Posterior vena cava (tissue), 2 donors: ENCODE data around the gene ANKRD13B. TPM values are rescaled to one million over a fixed set of nuclear protein-coding genes. Genes with fewer than 3 reads are reported as not detected.
A peak's percentile ranks its signal among the peaks of the same experiment; 100 is the strongest.
"Not testable (repeated sequence)": the region's sequence is repeated elsewhere in the genome, so short reads cannot be mapped to it uniquely, and the experiment has no call there.

Experiments used
- DNase-seq: peaks from one replicate; pipeline ENCODE4 v3.0.0-alpha.2; 2020; ENCODE audit warnings: low spot score
- intact Hi-C, 2 donors: fragments of 100-400 bp; cut with DNase I; formaldehyde crosslinking; loops; one replicate each; pipeline versions ENCODE4 v1.14.1 to v1.14.2; 2022 to 2023
- total RNA-seq, 2 donors: library from RNA; stranded (reverse); fragmentation: NEBNext Ultra II Directional; extraction: Animal tissue kit (Norgen Biotek cat#: 25700); gene quantifications; one replicate each; pipeline ENCODE4 v1.2.1, GENCODE V29; 2021
- donor health status: DM: yes; HTN: yes; CAD: no.
- donor health status: DM: yes; HTN: yes; CAD: no.

The ANKRD13B gene
- total RNA-seq, 2 donors from 2014 or later, result 11.2 to 11.5 TPM

DNA sequence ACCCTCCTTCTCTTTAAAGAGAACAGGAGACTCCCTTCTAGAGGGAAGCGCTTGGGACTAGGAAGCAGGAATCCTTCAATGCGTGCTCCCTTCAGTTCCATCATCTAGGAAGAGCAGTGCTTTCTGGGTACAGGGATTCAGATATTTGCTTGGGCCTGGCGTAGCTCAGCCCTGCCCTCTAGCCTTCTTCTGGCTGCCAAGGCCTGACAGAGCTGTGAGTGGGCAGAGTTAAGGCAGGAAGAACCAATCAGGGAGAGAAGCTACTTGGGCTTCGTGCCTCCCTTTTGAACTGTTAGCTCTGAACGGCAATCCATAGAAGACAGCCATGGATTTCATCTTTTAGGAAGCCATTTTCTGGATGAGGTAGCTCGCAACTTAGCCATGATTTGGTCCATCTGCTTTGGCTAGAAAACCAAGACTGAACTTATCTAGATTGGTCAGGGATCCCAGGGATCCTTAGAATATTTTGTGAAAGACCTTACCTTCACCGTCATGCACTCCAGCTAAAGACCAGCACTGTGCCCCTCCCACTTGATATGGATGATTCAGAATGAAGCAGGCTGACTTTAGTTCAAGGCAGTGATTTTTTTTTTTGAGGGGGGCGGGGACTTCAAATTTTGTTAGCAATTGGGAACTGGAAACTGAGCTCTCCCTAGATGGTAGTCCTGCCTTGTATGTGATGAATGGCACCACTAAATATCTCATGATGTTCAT is 32.3 kb downstream of the ANKRD13B start:
- DNase-seq, result no peak
- intact Hi-C loops, result loop anchor here in 1 of 2 donors (10.0 kb wide), 1 partner anchor 150 kb away; no protein-coding TSS in a partner anchor

DNA sequence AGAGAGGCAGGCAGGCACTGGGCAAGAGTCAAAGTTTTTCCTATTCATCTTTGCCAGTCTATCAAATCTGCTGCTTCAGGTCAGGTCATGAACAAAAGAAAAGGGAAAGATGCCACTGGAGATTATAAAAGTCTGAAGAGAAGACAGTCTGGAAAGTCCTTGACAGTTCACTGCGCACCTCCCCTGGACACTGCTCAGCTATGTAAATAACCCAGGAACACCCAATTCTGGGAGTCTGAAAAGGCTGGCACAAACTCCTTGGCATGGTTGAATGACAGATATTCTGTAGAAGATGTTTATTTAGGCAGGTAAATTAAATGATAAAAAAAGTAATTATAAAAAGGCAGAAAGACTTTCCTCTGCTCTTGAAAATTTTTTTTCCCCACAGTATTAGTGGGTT is 35.0 kb downstream of the ANKRD13B start:
- intact Hi-C loops, result loop anchor here in 1 of 2 donors (10.0 kb wide), 1 partner anchor 147 kb away; no protein-coding TSS in a partner anchor
- no peak for DNase-seq

DNA sequence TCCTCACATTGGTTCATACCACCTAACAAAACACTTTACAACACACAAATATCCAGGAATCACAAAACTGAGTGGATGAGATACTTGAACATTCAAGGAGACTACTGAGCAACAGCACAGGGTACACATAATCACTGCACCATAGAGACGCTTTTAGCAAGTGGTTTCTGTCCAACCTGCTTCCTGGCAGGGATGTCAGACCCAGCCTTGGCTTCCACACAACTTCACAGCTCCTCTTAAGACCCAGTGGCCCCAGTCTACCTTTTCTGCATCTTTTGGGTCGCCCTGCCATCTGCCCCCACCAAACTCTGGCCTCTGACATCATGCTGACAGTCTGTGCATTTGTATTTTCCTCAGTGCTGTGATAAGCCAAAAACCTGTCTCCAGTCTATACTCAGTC is 35.7 kb downstream of the ANKRD13B start:
- DNase-seq, result no peak
- intact Hi-C loops, result loop anchor here in 1 of 2 donors (10.0 kb wide), 1 partner anchor 146 kb away; no protein-coding TSS in a partner anchor

DNA sequence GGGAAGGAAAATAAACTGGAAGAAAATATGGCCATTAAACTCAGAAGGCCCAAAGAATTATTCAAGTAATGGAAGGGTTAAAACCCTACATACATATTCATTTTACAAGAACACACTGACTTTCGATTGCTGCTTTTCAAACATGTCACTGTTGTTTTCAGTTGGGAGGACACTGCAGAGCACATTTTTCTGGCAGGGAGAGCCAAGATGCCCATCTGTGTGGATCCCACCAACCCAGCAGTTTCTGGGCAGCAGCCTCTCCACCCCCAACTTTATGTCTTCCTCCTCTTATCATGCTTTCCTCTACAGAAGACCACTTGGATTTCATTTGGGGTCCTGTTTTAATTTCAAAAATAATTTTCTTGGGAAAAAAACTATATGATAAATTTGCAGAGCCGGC is 36.9 kb downstream of the ANKRD13B start:
- intact Hi-C loops, result loop anchor here (10.0 kb wide), 1 partner anchor 145 kb away; no protein-coding TSS in a partner anchor
- no peak for DNase-seq

DNA sequence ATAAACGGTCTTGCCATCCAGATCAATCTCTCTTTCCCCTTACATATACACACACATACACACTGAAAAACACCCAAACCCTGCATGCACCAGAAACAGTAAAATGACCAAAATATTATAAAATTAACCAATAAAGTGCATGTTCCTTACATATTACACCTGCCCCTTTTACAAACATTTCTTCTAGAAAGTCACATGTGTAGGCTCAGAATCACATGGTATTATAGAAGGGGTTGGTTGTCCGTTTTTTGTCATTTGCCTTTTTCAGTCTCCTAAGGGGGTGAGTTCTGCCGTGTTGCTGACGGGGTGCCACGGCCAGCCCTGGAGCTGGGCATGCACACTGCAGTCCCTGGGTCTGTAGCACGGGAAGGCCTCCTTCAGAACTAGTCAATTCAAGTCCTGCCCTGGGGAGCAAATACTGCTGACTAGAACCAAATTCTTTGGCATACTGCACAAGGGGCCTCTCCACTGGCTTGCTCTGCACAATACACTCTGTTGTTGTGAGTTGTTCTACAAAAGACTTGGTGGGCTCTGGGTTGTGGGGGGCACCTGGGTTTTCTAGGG is 37.8 kb downstream of the ANKRD13B start:
- intact Hi-C loops, result loop anchor here in 1 of 2 donors (10.0 kb wide), 1 partner anchor 144 kb away; no protein-coding TSS in a partner anchor
- no peak for DNase-seq

DNA sequence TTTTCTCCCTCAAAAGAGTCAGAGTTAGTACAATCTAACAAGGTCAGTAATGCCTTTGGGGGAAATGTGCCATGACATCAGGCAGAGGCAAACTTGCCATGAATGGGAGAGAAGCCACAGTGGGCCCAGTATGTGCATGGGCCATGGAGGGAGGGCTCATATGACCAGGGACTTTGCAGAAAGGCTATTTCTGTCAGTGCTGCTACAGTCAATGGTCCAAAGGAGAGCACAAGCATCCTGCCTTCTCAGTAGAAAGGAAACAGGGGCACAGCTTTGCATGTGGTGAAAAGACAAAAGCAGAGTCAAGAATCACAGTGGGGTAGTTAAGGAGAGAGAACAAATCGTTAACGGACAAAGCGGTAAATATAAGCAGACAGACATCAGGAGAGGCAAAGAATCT is 41.0 kb downstream of the ANKRD13B start:
- intact Hi-C loops, result loop anchor here in 1 of 2 donors (10.0 kb wide), 1 partner anchor 141 kb away; no protein-coding TSS in a partner anchor
- DNase-seq, result no peak

DNA sequence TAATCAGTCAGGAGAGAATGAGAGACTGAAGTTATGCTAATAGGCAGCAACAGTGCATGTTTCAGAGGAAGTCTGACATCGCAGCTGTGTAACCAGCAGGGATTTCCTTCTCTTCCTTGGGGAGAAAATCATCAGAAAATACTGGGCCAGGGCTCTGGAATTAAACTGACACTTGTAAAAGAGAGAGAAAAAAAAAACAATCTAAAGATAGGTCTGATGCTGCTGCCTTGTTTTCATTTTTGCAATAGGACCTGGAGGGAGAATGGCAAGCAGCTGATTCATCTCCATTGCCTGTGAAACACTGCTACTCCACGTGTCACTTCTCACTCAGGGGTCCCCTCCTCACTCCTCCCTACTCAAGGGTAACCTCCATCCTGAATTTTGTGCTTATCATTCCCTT is 47.5 kb downstream of the ANKRD13B start:
- DNase-seq, result no peak
- intact Hi-C loops, result no loop called here

DNA sequence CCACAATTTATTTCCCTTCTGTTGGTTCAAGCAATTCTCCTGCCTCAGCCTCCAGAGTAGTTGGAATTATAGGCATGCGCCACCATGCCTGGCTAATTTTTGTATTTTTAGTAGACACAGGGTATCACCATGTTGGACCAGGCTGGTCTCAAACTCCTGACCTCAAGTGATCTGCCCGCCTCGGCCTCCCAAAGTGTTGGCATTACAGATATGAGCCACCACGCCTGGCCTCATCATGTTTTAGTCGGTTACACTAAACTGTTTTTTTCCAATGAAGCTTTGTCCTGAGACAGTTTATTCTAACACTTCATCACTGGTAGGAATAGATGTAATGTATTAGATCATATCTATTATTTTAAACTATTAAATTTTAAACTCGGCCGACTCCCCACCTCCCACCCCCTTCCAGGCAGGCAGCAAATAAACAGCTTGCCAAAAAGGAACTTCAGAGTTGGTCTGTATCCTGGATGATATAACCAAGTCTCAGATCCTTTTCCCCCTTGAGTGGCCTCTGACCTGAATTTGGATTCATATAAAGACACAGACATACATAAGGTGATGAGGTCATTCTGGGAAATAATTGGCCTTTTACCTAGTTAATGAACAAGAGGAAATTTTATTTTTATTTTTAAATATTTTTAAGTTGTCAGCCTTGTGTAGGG is 48.2 kb downstream of the ANKRD13B start:
- intact Hi-C loops, result no loop called here
- no peak for DNase-seq

DNA sequence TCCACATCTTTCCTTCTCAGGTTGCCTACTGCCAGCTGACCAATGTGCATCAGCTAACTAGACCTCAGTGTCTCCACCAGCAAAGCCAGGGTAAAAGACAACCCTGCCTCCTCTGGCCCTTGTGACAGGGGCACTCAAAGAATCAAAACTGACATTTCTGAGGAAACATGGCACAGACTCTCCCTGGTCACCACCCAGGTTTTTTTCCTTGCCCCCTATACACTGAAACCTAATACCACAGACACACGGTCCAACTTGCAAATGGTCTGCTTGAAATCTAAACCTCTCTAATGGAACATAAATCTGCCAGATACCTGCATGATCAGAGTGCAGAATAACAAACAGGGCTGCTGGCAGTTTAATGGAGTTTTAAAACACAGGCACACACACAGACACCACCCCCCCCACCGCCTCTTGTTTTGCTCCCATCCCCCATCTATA is 49.3 kb downstream of the ANKRD13B start:
- intact Hi-C loops, result no loop called here
- no peak for DNase-seq

DNA sequence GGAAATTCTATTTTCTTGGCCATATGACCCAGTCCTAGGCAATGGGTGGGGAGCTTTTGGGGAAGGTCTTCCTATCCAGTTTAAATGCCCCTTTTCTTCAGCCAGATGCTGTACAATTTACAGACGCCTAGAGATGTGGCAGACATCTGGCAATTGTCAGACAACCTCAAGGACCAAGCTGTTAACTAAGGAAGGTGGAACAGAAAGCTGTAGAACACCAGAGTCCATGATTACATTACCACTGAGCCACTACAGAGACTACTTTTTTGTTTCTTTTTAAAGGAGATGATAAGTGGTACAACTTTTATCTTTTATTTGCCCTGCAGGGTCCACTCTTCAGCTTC is 50.9 kb downstream of the ANKRD13B start:
- no peak for DNase-seq
- intact Hi-C loops, result no loop called here

DNA sequence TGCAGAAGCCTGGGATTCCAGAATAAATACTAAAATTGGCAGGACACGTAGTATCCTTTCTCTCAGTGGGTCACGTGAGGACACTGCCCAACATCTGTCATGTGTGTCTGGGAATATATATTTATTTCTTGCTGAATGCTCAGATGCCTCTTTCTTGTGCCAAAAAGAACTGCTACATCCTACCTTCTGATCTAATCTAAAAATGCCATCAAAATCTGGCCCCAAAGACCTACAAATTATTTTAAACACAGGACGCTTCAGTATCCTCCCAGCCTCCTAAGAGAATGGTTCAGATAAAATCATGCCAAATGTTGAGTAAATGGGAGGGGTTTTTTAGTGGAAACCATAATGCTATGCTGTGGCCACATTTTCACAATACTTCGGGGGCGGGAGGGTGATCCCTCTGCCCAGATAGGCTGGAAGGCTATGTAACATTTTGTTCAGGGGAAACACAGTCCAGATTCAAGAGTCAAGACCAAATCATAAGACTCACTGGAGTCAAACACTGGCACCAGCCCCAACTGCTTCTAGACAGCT is 52.7 kb downstream of the ANKRD13B start:
- peak; percentile 91 for DNase-seq
- intact Hi-C loops, result loop anchor here in 1 of 2 donors (5.0 kb wide), 1 partner anchor 132 kb away; no protein-coding TSS in a partner anchor

DNA sequence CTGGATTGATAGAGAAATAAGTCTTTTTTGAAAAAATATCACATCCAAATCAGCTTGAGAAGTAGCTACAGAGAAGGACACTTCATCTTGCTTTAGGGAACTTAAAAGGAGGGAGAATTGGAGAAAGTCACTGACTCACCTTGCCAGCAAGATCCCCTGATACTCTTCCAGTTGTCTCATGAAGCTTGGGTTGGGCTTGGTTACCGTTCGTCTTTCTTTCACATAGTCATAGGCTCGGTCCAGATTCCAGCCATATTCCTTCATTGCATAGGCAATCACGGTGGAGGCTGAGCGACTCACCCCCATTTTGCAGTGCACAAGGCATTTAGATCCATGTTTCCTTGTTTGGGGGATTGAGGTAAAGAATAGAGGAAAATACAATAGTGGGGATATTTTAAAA is 55.1 kb downstream of the ANKRD13B start:
- intact Hi-C loops, result loop anchor here in 1 of 2 donors (5.0 kb wide), 1 partner anchor 129 kb away; no protein-coding TSS in a partner anchor
- no peak for DNase-seq

DNA sequence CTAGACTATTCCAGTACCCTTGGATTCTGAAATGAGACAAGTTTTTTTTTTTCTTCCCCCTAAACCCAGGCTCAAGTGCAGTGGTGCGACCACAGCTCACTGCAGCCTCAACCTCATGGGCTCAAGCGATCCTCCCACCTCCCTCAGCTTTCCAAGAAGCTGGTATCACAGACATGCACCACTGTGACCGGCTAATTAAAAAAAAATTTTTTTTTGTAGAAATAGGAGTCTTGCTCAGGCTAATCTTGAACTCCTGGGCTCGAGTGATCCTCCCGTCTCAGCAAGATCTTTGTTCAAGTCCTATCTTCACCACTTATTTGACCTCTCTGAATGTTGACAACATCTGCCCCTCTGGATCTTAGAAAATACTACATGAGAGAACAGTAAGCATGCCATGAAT is 56.4 kb downstream of the ANKRD13B start:
- intact Hi-C loops, result loop anchor here in 1 of 2 donors (5.0 kb wide), 1 partner anchor 128 kb away; no protein-coding TSS in a partner anchor

DNA sequence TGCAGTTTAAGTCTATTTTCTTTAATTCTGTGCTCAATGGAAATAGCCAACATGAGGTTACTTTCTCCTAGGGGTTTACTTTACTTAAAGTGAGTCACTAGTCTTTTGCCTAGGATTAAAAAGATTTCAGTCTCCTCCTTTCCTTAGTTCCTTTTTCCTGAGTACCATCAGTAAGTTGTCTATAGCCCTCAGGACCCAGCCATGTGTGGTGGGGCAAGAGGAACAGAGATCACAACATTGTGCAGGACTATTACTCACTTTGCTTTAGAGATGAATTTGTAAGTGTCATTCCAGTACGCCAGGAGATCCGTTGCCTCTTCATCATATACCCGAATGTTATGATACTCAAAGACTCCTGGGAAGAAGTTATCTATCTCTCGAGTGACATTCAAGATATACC is 57.5 kb downstream of the ANKRD13B start:
- intact Hi-C loops, result no loop called here
- DNase-seq, result no peak

More for the DNA sequence above, 56.4 kb downstream of the ANKRD13B start:
- DNase-seq, result no peak

DNA sequence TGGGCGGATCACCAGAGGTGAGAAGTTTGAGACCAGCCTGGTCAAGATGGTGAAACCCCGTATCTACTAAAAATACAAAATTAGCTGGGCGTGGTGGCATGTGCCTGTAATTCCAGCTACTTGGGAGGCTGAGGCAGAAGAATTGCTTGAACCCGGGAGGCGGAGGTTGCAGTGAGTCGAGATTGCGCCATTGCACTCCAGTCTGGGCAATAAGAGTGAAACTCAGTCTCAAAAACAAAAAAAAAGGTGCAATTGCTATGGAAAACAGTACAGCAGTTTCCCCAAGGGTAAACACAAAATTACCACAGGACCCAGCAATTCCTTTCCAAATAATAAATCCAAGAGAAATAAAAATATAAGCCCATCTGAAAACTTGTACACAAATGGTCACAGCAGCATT is 59.0 kb downstream of the ANKRD13B start:
- intact Hi-C loops, result not testable (repeated sequence)

DNA sequence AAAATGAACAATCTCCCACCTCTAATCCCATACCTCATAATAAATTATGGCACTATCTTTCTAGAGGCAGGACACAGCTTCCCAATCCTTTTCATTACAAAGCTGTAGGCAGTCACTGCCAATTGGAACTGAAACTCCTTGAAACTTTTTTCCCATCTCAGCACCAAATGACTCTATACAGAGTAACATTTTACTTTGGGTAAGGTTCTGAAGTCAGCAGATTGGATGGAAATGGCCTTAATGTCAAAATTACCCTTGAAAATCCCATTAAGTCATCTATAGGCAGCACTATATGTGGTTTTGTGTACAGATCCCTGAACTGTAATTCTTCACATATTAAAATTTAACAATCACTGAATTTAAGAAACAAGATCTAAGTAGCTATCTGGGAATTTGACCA is 60.0 kb downstream of the ANKRD13B start:
- no peak for DNase-seq
- intact Hi-C loops, result no loop called here

More for the DNA sequence above, 59.0 kb downstream of the ANKRD13B start:
- not testable (repeated sequence) for DNase-seq

DNA sequence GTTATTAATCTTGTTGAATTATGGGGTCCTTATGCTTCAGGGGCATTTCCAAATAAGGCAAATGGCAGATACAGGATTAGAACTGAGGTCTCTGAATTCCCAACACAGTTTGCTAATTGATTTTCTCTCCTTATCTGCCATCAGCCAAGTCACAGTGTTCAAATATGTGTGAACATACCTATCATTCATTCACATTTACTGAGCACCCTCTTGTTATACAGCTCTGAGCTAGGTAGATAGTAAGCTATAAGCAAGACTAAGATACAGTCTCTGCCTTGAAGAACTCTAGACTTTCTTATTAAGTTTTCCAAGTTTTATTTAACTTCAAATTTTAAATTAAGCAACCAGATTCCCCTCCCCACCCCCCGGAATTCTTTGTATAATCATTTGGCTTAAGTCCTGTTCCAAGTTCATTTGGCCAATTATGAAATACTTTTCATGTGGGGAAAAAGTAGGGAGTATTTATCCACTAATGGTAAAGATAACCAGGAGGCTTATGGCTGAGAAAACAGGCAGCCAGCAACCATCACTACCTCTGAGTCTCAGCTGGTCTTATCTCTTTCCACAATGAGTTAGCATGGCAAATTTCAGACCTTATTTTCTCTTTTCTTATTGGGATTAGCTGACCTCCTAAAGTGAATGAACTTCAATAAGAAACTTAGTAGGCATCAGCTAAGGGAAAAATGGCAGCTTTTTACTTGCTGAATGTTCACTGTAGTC is 61.2 kb downstream of the ANKRD13B start:
- intact Hi-C loops, result no loop called here
- DNase-seq, result no peak

DNA sequence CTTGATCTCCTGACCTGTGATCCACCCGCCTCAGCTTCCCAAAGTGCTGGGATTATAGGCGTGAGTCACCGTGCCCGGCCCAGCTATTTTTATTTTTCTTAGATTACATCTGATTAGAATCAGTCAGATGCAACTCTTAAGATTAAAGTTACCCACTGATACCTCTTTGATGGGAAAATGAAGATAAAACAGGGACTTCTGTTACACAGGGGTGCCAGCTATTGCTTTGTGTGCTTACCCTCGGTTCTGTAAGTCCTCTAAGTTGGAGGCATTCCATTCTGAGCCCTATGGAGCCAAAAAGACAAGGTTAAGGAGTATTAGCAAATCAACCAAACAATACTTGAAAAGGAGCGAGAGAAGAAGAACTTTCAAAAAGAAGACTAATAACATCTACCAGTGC is 62.4 kb downstream of the ANKRD13B start:
- DNase-seq, result no peak
- intact Hi-C loops, result no loop called here

DNA sequence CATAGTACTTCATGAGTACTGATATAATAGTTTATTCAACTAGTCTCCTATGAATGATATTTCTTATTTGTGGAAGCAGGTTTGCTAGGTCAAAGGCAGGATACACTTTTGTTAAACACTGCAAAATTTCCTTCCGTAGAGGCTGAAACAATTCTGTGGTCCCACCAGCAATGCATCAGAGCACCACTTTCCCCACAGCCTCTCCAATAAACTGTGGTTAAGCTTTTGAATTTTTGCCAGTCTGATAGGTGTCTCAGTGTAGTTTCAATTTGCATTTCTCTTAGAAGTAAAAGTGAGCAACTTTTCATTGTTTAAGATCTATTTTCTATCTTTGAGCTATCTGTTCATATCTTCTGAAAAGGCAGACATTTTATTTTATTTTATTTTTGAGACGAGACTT is 66.2 kb downstream of the ANKRD13B start:
- intact Hi-C loops, result no loop called here

More for the DNA sequence above, 66.2 kb downstream of the ANKRD13B start:
- no peak for DNase-seq
